ENCODE results near the gene IFNA8.

DNA sequence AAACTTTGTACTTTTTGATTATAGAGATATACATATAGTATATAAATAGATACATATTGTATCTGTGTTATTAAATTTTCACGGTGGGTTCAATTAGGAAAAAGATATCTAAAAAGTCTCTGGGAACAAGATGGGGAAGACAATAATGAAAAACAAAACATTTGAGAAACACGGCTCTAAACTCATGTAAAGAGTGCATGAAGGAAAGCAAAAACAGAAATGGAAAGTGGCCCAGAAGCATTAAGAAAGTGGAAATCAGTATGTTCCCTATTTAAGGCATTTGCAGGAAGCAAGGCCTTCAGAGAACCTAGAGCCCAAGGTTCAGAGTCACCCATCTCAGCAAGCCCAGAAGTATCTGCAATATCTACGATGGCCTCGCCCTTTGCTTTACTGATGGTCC lies 31.2 kb downstream of the IFNA8 start, which contains the start of gene IFNA1:
- TF ChIP-seq, protein P1, sequence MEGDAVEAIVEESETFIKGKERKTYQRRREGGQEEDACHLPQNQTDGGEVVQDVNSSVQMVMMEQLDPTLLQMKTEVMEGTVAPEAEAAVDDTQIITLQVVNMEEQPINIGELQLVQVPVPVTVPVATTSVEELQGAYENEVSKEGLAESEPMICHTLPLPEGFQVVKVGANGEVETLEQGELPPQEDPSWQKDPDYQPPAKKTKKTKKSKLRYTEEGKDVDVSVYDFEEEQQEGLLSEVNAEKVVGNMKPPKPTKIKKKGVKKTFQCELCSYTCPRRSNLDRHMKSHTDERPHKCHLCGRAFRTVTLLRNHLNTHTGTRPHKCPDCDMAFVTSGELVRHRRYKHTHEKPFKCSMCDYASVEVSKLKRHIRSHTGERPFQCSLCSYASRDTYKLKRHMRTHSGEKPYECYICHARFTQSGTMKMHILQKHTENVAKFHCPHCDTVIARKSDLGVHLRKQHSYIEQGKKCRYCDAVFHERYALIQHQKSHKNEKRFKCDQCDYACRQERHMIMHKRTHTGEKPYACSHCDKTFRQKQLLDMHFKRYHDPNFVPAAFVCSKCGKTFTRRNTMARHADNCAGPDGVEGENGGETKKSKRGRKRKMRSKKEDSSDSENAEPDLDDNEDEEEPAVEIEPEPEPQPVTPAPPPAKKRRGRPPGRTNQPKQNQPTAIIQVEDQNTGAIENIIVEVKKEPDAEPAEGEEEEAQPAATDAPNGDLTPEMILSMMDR (IDR thresholded peaks at IDR 0.05) = no peak
- TF ChIP-seq POLR2AphosphoS5 (IDR thresholded peaks at IDR 0.05) = no peak
